Frontal cortex (tissue), 1 donor: ENCODE measurements around the gene NFKBIL1. TPM values are rescaled to one million over a fixed set of nuclear protein-coding genes. Genes with fewer than 3 reads are reported as not detected.

Experiments used
- small RNA-seq: library from RNA; depleted of rRNA; stranded (forward); fragments of <200 nt; gene quantifications from one replicate; pipeline ENCODE3, GENCODE V24; 2014
- total RNA-seq: library from RNA; depleted of rRNA; stranded (reverse); fragments of >200 nt; gene quantifications from one replicate; pipeline ENCODE4 v1.2.3, GENCODE V29; 2014

NFKBIL1 gene
- total RNA-seq, 1 donor from 2014 or later, result 20.4 TPM

Small RNAs within 50 kb of the gene (small RNA-seq; reads per million reads assigned to genes)
- gene AL663061.1 (not detected), gene SNORD117 (330 reads per million, percentile 99 among the genes with 10 or more reads in this experiment), gene SNORD84 (not detected)

Other genes starting within 250 kb of the NFKBIL1 start
- gene HLA-B, start 190.4 kb upstream of the NFKBIL1 start, total RNA-seq, result 41.6 TPM
- 0.82 TPM for gene MICA, start 144.0 kb upstream of the NFKBIL1 start, total RNA-seq
- gene MICB, start 49.5 kb upstream of the NFKBIL1 start, total RNA-seq, result 0.41 TPM
- gene MCCD1, start 18.6 kb upstream of the NFKBIL1 start, total RNA-seq, result not detected
- gene DDX39B, start 5.6 kb upstream of the NFKBIL1 start, total RNA-seq, result 318 TPM
- 54.6 TPM for gene ATP6V1G2, start 1.0 kb upstream of the NFKBIL1 start, total RNA-seq
- not detected for gene LTA, start 24.7 kb downstream of the NFKBIL1 start, total RNA-seq
- not detected for gene TNF, start 28.0 kb downstream of the NFKBIL1 start, total RNA-seq
- gene LTB, start 34.8 kb downstream of the NFKBIL1 start, total RNA-seq, result not detected
- gene LST1, start 38.7 kb downstream of the NFKBIL1 start, total RNA-seq, result 1.2 TPM
- gene NCR3, start 45.4 kb downstream of the NFKBIL1 start, total RNA-seq, result not detected
- gene AIF1, start 67.6 kb downstream of the NFKBIL1 start, total RNA-seq, result 6.9 TPM
- 30.6 TPM for gene PRRC2A, start 73.1 kb downstream of the NFKBIL1 start, total RNA-seq
- 150 TPM for gene BAG6, start 105.1 kb downstream of the NFKBIL1 start, total RNA-seq
- gene APOM, start 108.3 kb downstream of the NFKBIL1 start, total RNA-seq, result 0.41 TPM
- 16.7 TPM for gene C6orf47, start 113.2 kb downstream of the NFKBIL1 start, total RNA-seq
- gene GPANK1, start 117.4 kb downstream of the NFKBIL1 start, total RNA-seq, result 11.4 TPM
- 66.0 TPM for gene CSNK2B, start 118.5 kb downstream of the NFKBIL1 start, total RNA-seq
- 1.6 TPM for gene LY6G5B, start 122.4 kb downstream of the NFKBIL1 start, total RNA-seq
- gene LY6G5C, start 133.5 kb downstream of the NFKBIL1 start, total RNA-seq, result 5.3 TPM
- gene ABHD16A, start 155.7 kb downstream of the NFKBIL1 start, total RNA-seq, result 41.6 TPM
- not detected for gene LY6G6F, start 159.3 kb downstream of the NFKBIL1 start, total RNA-seq
- gene LY6G6D, start 167.7 kb downstream of the NFKBIL1 start, total RNA-seq, result not detected
- gene LY6G6C, start 174.1 kb downstream of the NFKBIL1 start, total RNA-seq, result not detected
- gene MPIG6B, start 175.8 kb downstream of the NFKBIL1 start, total RNA-seq, result not detected
- 90.9 TPM for gene DDAH2, start 181.7 kb downstream of the NFKBIL1 start, total RNA-seq
- 26.1 TPM for gene CLIC1, start 188.9 kb downstream of the NFKBIL1 start, total RNA-seq
- 2.9 TPM for gene MSH5, start 192.4 kb downstream of the NFKBIL1 start, total RNA-seq
- gene SAPCD1, start 215.0 kb downstream of the NFKBIL1 start, total RNA-seq, result 0.82 TPM
- under 0.01 TPM for gene VWA7, start 229.7 kb downstream of the NFKBIL1 start, total RNA-seq
- gene VARS1, start 248.1 kb downstream of the NFKBIL1 start, total RNA-seq, result 34.6 TPM